Loucy (cell line): ENCODE data around the gene CACNA1B.

Source experiments
- H2AFZ ChIP-seq: fragments of 200-600 bp; sonication (generic); 2 replicates; pipeline ENCODE4 v1.6.0; 2016; ENCODE audit warnings: antibody characterized with exemption, mild to moderate bottlenecking, low read length, moderate library complexity
- H3F3A ChIP-seq: fragments of 200-600 bp; 2 replicates; pipeline ENCODE4 v1.6.0; 2016; ENCODE audit warnings: antibody characterized with exemption, low read depth, mild to moderate bottlenecking
- H3K27me3 ChIP-seq: fragments of 200-600 bp; sonication (generic); 2 replicates; pipeline ENCODE4 v1.6.1; 2014; ENCODE audit warnings: low read length, mild to moderate bottlenecking; ENCODE audit not compliant: insufficient read depth, poor library complexity, severe bottlenecking
- H3K36me3 ChIP-seq: fragments of 200-600 bp; sonication (generic); 2 replicates; pipeline ENCODE4 v1.6.1; 2016; ENCODE audit warnings: low read length; ENCODE audit not compliant: insufficient read depth
- H3K4me1 ChIP-seq: fragments of 200-600 bp; sonication (generic); 2 replicates; pipeline ENCODE4 v1.5.1; 2014; ENCODE audit warnings: low read length, mild to moderate bottlenecking; ENCODE audit not compliant: insufficient read depth, poor library complexity, severe bottlenecking
- H3K4me2 ChIP-seq: fragments of 200-600 bp; sonication (generic); 2 replicates; pipeline ENCODE4 v1.6.0; 2014; ENCODE audit warnings: antibody characterized with exemption, low read length, low read depth, mild to moderate bottlenecking; ENCODE audit not compliant: poor library complexity, severe bottlenecking
- H3K4me3 ChIP-seq: fragments of 200-600 bp; sonication (generic); 2 replicates; pipeline ENCODE4 v1.5.1; 2014; ENCODE audit warnings: low read length, mild to moderate bottlenecking, mixed read lengths; ENCODE audit not compliant: poor library complexity, severe bottlenecking
- H3K79me2 ChIP-seq: fragments of 200-600 bp; sonication (generic); 2 replicates; pipeline ENCODE4 v1.6.1; 2014; ENCODE audit warnings: low read length; ENCODE audit not compliant: insufficient read depth
- H3K9ac ChIP-seq: fragments of 200-600 bp; sonication (generic); 2 replicates; pipeline ENCODE4 v1.6.0; 2014; ENCODE audit warnings: mild to moderate bottlenecking, low read depth, low read length, moderate library complexity; ENCODE audit not compliant: poor library complexity, severe bottlenecking
- H3K9me2 ChIP-seq: fragments of 200-600 bp; sonication (generic); replicated peaks from 2 replicates; pipeline ENCODE4 v1.6.1; 2016; ENCODE audit warnings: low read depth, low read length, mixed read lengths
- H3K9me3 ChIP-seq: fragments of 200-600 bp; sonication (generic); 2 replicates; pipeline ENCODE4 v1.6.1; 2014; ENCODE audit warnings: mild to moderate bottlenecking, antibody characterized with exemption, low read length, low read depth; ENCODE audit not compliant: insufficient read depth
- H4K20me1 ChIP-seq: fragments of 200-600 bp; sonication (generic); 2 replicates; pipeline ENCODE4 v1.6.0; 2014; ENCODE audit warnings: antibody characterized with exemption, low read length, mild to moderate bottlenecking; ENCODE audit not compliant: insufficient read depth, poor library complexity, severe bottlenecking
- EZH2phosphoT487 ChIP-seq: fragments of 200-600 bp; IDR thresholded peaks from 2 replicates; pipeline ENCODE4 v1.6.1; 2018; ENCODE audit warnings: antibody characterized with exemption, mild to moderate bottlenecking, moderate library complexity, borderline replicate concordance
- TF ChIP-seq, protein P1 (sequence below): fragments of 200-600 bp; sonication (generic); conservative IDR thresholded peaks from 2 replicates; pipeline ENCODE4 v1.5.1; 2014; ENCODE audit warnings: mild to moderate bottlenecking, antibody characterized with exemption, low read length

CACNA1B gene

DNA sequence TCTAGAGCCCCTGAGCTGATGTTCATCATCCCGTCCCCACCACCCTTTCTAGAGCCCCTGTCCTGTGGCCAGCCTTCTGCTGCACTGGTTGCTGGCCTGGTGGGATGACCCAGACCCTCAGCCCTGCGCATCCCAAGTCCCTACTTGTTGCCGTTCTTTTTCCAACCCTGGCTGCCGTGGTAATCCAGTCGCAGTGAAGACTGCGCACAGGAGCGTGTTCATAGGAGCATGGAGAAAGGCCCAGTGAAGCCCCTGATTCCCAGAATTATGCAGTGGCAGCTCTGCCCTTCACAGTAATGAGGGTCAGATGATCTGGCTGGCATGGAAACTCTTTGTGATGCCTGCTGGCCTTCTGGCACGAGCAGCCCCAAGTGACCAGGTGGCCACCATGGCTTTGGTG, 183.3 kb downstream of the CACNA1B start:
- Histone ChIP-seq H3K4me2 (no peak overlapping the region), H3K9me3 (peaks cover 53% of the 10 kb centered on the region; the same call in 1 of the 2 replicates), H3K9me2 (no peaks in the 10 kb centered on the region), H3K4me1 (no peaks in the 10 kb centered on the region), H4K20me1 (no peaks in the 10 kb centered on the region), H3K27me3 (no peaks in the 10 kb centered on the region), H3K4me3 (no peak overlapping the region), H2AFZ (no peak overlapping the region), H3F3A (no peaks in the 10 kb centered on the region), H3K9ac (no peak overlapping the region), H3K36me3 (no peaks in the 10 kb centered on the region), H3K79me2 (no peaks in the 10 kb centered on the region)
- TF ChIP-seq, protein P1, sequence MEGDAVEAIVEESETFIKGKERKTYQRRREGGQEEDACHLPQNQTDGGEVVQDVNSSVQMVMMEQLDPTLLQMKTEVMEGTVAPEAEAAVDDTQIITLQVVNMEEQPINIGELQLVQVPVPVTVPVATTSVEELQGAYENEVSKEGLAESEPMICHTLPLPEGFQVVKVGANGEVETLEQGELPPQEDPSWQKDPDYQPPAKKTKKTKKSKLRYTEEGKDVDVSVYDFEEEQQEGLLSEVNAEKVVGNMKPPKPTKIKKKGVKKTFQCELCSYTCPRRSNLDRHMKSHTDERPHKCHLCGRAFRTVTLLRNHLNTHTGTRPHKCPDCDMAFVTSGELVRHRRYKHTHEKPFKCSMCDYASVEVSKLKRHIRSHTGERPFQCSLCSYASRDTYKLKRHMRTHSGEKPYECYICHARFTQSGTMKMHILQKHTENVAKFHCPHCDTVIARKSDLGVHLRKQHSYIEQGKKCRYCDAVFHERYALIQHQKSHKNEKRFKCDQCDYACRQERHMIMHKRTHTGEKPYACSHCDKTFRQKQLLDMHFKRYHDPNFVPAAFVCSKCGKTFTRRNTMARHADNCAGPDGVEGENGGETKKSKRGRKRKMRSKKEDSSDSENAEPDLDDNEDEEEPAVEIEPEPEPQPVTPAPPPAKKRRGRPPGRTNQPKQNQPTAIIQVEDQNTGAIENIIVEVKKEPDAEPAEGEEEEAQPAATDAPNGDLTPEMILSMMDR: no peak
- no peak for TF ChIP-seq EZH2phosphoT487

DNA sequence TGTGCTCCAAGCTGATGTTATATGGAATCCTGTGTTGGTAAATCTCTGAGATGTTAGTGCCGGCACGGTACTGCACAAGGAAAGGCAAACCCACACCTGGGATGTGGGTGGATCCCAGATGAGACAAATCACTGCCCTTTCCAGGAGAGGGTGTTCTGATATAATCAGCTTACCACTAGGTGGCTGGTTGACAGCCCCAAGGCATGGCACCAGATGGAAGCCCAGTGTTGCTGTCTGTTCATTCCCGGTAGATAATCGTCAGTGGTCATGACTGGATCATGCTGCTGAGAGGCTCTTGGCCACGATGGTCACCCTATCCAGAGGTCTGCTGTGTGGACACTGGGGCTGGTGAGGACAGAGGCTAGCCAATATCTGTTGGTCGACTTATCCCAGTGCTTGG, 184.0 kb downstream of the CACNA1B start:
- H3K4me2 ChIP-seq: no peak overlapping the region
- no peaks in the 10 kb centered on the region for H4K20me1 ChIP-seq
- no peak overlapping the region for H3K9ac ChIP-seq
- H3K79me2 ChIP-seq: no peaks in the 10 kb centered on the region
- TF ChIP-seq, protein P1: no peak
- no peak for TF ChIP-seq EZH2phosphoT487
- H3F3A ChIP-seq: no peaks in the 10 kb centered on the region
- no peaks in the 10 kb centered on the region for H3K9me2 ChIP-seq
- H3K27me3 ChIP-seq: no peaks in the 10 kb centered on the region
- H3K4me3 ChIP-seq: no peak overlapping the region
- no peaks in the 10 kb centered on the region for H3K4me1 ChIP-seq
- H3K9me3 ChIP-seq: peaks cover 58% of the 10 kb centered on the region; the same call in 1 of the 2 replicates
- no peaks in the 10 kb centered on the region for H3K36me3 ChIP-seq
- no peak overlapping the region for H2AFZ ChIP-seq

DNA sequence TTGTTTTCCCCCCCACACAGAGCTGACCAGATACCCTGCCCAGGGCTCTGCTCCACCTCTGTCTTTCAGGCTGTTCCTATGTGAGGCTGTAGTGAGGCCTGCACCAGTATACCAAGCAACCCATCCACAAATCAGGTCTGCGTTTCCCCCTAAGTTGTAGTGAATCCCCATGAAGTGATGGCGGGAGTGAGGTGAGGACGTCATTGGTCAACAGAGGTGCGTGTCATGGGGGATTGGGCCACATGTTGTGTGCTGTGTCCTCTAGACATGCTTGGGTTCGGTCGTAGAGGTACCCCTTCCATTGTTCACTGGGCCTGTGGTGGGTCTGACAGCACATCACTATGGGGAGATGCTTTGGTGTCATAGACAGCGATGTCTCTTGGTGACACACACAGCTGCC, 184.6 kb downstream of the CACNA1B start:
- H3K4me1 ChIP-seq: no peaks in the 10 kb centered on the region

More for the DNA sequence above, 184.6 kb downstream of the CACNA1B start:
- H2AFZ ChIP-seq: no peak overlapping the region
- H3K4me2 ChIP-seq: no peak overlapping the region
- H3K9ac ChIP-seq: no peak overlapping the region
- no peaks in the 10 kb centered on the region for H3F3A ChIP-seq
- no peaks in the 10 kb centered on the region for H3K9me2 ChIP-seq
- H3K79me2 ChIP-seq: no peaks in the 10 kb centered on the region
- H3K27me3 ChIP-seq: no peaks in the 10 kb centered on the region
- no peaks in the 10 kb centered on the region for H3K36me3 ChIP-seq
- no peak for TF ChIP-seq EZH2phosphoT487
- TF ChIP-seq, protein P1: no peak
- H4K20me1 ChIP-seq: no peaks in the 10 kb centered on the region
- peaks cover 58% of the 10 kb centered on the region; the same call in 1 of the 2 replicates for H3K9me3 ChIP-seq
- no peak overlapping the region for H3K4me3 ChIP-seq
